ENCODE data around the gene PRR5.
"Not testable (repeated sequence)": the region's sequence is repeated elsewhere in the genome, so short reads cannot be mapped to it uniquely, and the experiment has no call there.

Gene PRR5

GRCh38 chr22:44701824-44702478 is at the start of gene PRR5:
Gene PRR5, plus strand, starts transcription at chr22:44702204. Its CDS starts 271 bp downstream, at chr22:44702475.
- Histone ChIP-seq H3K27ac (ENCODE audit: low read depth, low read length) (no peak within 1 kb of the TSS), H3K36me3 (ENCODE audit: insufficient read depth, low read length) (no peaks in the 10 kb centered on the region), H3K4me3 (ENCODE audit: low read depth, low read length) (peak within 1 kb of the TSS; percentile 76), H3K79me2 (ENCODE audit: control insufficient read depth, insufficient read depth, low read length, unreplicated experiment) (no peaks in the 10 kb centered on the region), H3K4me1 (ENCODE audit: control insufficient read depth, insufficient read depth, low read length, unreplicated experiment) (no peaks in the 10 kb centered on the region), H3K27me3 (ENCODE audit: insufficient read depth, low read length) (peaks cover 14% of the 10 kb centered on the region), H2AFZ (ENCODE audit: low read length, unreplicated experiment) (peak within 1 kb of the TSS; percentile 38)

- H3K4me1 ChIP-seq (ENCODE audit: control insufficient read depth, insufficient read depth, low read length, unreplicated experiment); H3K79me2 ChIP-seq (ENCODE audit: control insufficient read depth, insufficient read depth, low read length, unreplicated experiment); H3K36me3 ChIP-seq (ENCODE audit: insufficient read depth, low read length); H3K4me3 ChIP-seq (ENCODE audit: low read depth, low read length); H3K27ac ChIP-seq (ENCODE audit: low read depth, low read length); H3K27me3 ChIP-seq (ENCODE audit: insufficient read depth, low read length); H2AFZ ChIP-seq (ENCODE audit: low read length, unreplicated experiment): not testable (repeated sequence)
Observed at GRCh38 chr22:44652866-44653265, 49.1 kb upstream of the PRR5 start.

GRCh38 chr22:44658311-44658953 is 43.6 kb upstream of the PRR5 start:
- H2AFZ ChIP-seq (ENCODE audit: low read length, unreplicated experiment), result no peak overlapping the region
- H3K27me3 ChIP-seq (ENCODE audit: insufficient read depth, low read length), result peaks cover 6% of the 10 kb centered on the region; the same call in 1 of the 2 replicates

GRCh38 chr22:44659140-44659539 is 42.9 kb upstream of the PRR5 start:
- Histone ChIP-seq H3K36me3 (ENCODE audit: insufficient read depth, low read length) (no peaks in the 10 kb centered on the region), H2AFZ (ENCODE audit: low read length, unreplicated experiment) (no peak overlapping the region), H3K4me3 (ENCODE audit: low read depth, low read length) (no peak overlapping the region), H3K27me3 (ENCODE audit: insufficient read depth, low read length) (peaks cover 6% of the 10 kb centered on the region; the same call in 1 of the 2 replicates), H3K79me2 (ENCODE audit: control insufficient read depth, insufficient read depth, low read length, unreplicated experiment) (no peaks in the 10 kb centered on the region), H3K4me1 (ENCODE audit: control insufficient read depth, insufficient read depth, low read length, unreplicated experiment) (peaks cover 3% of the 10 kb centered on the region), H3K27ac (ENCODE audit: low read depth, low read length) (no peak overlapping the region)

More at GRCh38 chr22:44658311-44658953, 43.6 kb upstream of the PRR5 start:
- H3K27ac ChIP-seq (ENCODE audit: low read depth, low read length), result no peak overlapping the region
- no peak overlapping the region for H3K4me3 ChIP-seq (ENCODE audit: low read depth, low read length)
- no peaks in the 10 kb centered on the region for H3K36me3 ChIP-seq (ENCODE audit: insufficient read depth, low read length)
- H3K79me2 ChIP-seq (ENCODE audit: control insufficient read depth, insufficient read depth, low read length, unreplicated experiment), result no peaks in the 10 kb centered on the region
- H3K4me1 ChIP-seq (ENCODE audit: control insufficient read depth, insufficient read depth, low read length, unreplicated experiment), result peaks cover 3% of the 10 kb centered on the region

GRCh38 chr22:44660051-44660830 is 41.8 kb upstream of the PRR5 start:
- Histone ChIP-seq H3K36me3 (ENCODE audit: insufficient read depth, low read length) (no peaks in the 10 kb centered on the region), H3K4me1 (ENCODE audit: control insufficient read depth, insufficient read depth, low read length, unreplicated experiment) (peaks cover 3% of the 10 kb centered on the region), H3K27ac (ENCODE audit: low read depth, low read length) (no peak overlapping the region), H3K27me3 (ENCODE audit: insufficient read depth, low read length) (peaks cover 6% of the 10 kb centered on the region; the same call in 1 of the 2 replicates), H2AFZ (ENCODE audit: low read length, unreplicated experiment) (no peak overlapping the region), H3K4me3 (ENCODE audit: low read depth, low read length) (no peak overlapping the region), H3K79me2 (ENCODE audit: control insufficient read depth, insufficient read depth, low read length, unreplicated experiment) (no peaks in the 10 kb centered on the region)

GRCh38 chr22:44661070-44661469 is 40.9 kb upstream of the PRR5 start:
- Histone ChIP-seq H3K27ac (ENCODE audit: low read depth, low read length) (no peak overlapping the region), H3K4me1 (ENCODE audit: control insufficient read depth, insufficient read depth, low read length, unreplicated experiment) (peaks cover 3% of the 10 kb centered on the region), H3K79me2 (ENCODE audit: control insufficient read depth, insufficient read depth, low read length, unreplicated experiment) (no peaks in the 10 kb centered on the region), H3K4me3 (ENCODE audit: low read depth, low read length) (no peak overlapping the region), H2AFZ (ENCODE audit: low read length, unreplicated experiment) (no peak overlapping the region), H3K27me3 (ENCODE audit: insufficient read depth, low read length) (peaks cover 6% of the 10 kb centered on the region; the same call in 1 of the 2 replicates), H3K36me3 (ENCODE audit: insufficient read depth, low read length) (no peaks in the 10 kb centered on the region)

- Histone ChIP-seq H3K36me3 (ENCODE audit: insufficient read depth, low read length) (no peaks in the 10 kb centered on the region), H3K4me1 (ENCODE audit: control insufficient read depth, insufficient read depth, low read length, unreplicated experiment) (peaks cover 3% of the 10 kb centered on the region), H2AFZ (ENCODE audit: low read length, unreplicated experiment) (no peak overlapping the region), H3K4me3 (ENCODE audit: low read depth, low read length) (no peak overlapping the region), H3K27ac (ENCODE audit: low read depth, low read length) (no peak overlapping the region), H3K27me3 (ENCODE audit: insufficient read depth, low read length) (peaks cover 6% of the 10 kb centered on the region; the same call in 1 of the 2 replicates), H3K79me2 (ENCODE audit: control insufficient read depth, insufficient read depth, low read length, unreplicated experiment) (no peaks in the 10 kb centered on the region)
Observed at GRCh38 chr22:44661659-44662569, 40.1 kb upstream of the PRR5 start.

GRCh38 chr22:44663256-44663999 is 38.6 kb upstream of the PRR5 start:
- H3K27ac ChIP-seq (ENCODE audit: low read depth, low read length), result no peak overlapping the region
- H3K36me3 ChIP-seq (ENCODE audit: insufficient read depth, low read length), result no peaks in the 10 kb centered on the region
- H3K4me3 ChIP-seq (ENCODE audit: low read depth, low read length), result no peak overlapping the region
- no peaks in the 10 kb centered on the region for H3K79me2 ChIP-seq (ENCODE audit: control insufficient read depth, insufficient read depth, low read length, unreplicated experiment)
- peaks cover 3% of the 10 kb centered on the region for H3K4me1 ChIP-seq (ENCODE audit: control insufficient read depth, insufficient read depth, low read length, unreplicated experiment)
- H3K27me3 ChIP-seq (ENCODE audit: insufficient read depth, low read length), result peaks cover 14% of the 10 kb centered on the region; the same call in 1 of the 2 replicates
- H2AFZ ChIP-seq (ENCODE audit: low read length, unreplicated experiment), result no peak overlapping the region

GRCh38 chr22:44664149-44664548 is 37.9 kb upstream of the PRR5 start:
- no peaks in the 10 kb centered on the region for H3K79me2 ChIP-seq (ENCODE audit: control insufficient read depth, insufficient read depth, low read length, unreplicated experiment)
- H3K4me1 ChIP-seq (ENCODE audit: control insufficient read depth, insufficient read depth, low read length, unreplicated experiment), result no peaks in the 10 kb centered on the region
- no peak overlapping the region for H3K4me3 ChIP-seq (ENCODE audit: low read depth, low read length)

More at GRCh38 chr22:44664149-44664548, 37.9 kb upstream of the PRR5 start:
- no peak overlapping the region for H2AFZ ChIP-seq (ENCODE audit: low read length, unreplicated experiment)
- H3K36me3 ChIP-seq (ENCODE audit: insufficient read depth, low read length), result no peaks in the 10 kb centered on the region
- H3K27me3 ChIP-seq (ENCODE audit: insufficient read depth, low read length), result peaks cover 17% of the 10 kb centered on the region
- no peak overlapping the region for H3K27ac ChIP-seq (ENCODE audit: low read depth, low read length)

Measured in ACC112 (cell line).